ENCODE data around the gene LGALS4. TPM values are rescaled to one million over a fixed set of nuclear protein-coding genes. Genes with fewer than 3 reads are reported as not detected.

LGALS4 gene
- total RNA-seq, 2 experiments from 2014 or later = 0.59 to 1.1 TPM

DNA sequence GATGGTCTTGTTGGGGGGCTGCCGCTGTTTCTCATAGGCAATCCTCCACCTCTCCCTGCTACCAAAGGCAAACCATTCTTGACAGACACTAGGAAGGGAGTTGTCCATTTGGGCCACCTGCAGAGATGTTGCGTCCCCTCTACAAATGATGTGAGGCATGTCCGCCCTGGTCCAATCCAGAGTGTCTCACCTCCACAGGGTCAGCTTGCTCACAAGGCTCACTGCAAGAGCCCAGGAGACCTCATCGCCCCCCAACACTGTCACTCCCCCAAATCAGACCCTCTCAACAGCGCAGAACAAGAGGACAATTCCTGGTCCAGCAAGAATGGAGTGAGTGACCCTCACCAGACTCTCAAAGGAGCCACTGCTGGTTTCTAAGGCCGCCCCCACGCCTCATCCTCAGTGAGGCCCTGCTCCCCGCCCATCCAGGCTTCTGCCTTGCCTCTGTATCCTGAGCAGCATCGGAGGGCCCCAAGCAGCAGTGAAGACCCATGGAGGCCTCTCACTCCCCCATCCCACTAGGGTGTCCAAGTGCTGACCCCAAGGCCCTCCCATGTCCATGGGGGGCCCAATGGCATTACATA is 30.5 kb upstream of the LGALS4 start:
- ATAC-seq = no peak
- H3K27ac Mint-ChIP-seq = peak overlapping the region; percentile 98

DNA sequence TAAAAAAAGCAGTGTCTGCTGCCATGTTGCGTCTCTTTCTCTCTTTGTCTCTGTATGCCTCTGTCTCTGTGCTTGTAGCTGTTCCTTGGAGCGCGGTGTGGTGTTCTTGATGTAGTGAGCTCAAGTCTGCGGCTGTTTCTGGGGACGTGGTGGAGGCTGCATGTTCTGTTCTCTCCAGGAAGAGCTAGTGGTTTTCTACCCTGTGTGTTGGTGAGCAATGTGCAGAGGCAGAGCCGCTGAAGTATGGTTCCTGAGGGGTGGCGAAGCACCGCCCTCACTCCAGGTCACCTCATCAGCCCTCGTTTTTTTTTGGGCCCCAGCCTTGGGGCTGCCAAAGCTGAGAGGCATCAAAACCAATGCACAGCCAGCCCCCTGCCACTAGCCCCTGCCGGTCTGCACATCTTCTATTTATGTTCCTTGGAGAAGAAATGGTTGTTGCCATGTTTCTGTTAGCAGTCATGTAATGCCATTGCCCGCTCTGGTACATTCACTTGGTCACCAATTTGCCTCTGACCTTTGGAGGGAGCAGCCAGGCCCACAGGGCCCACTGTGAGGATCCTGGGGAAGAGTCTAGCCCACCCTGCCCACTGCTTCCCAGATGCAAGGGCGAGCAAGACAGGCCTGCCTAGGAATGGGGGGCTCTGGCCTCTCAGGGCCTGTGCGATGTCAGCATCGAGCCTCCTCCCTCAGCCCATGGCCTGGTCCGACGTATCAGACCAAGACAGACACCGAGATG is 29.9 kb upstream of the LGALS4 start:
- Mint-ChIP-seq H3K9me3 (ENCODE audit: low read depth) (no peaks in the 10 kb centered on the region), H3K4me3 (peak overlapping the region; percentile 65), H3K36me3 (ENCODE audit: low read depth) (peaks cover 97% of the 10 kb centered on the region), H3K4me1 (peaks cover 91% of the 10 kb centered on the region), H3K27ac (peak overlapping the region; percentile 98), H3K27me3 (no peaks in the 10 kb centered on the region)
- ChIA-PET POLR2A (interaction anchor here (0.5 to 1.4 kb wide), 8 partner anchors 8 to 435 kb away, joined by 3 to 17 read pairs (median 4); partner anchors contain the start of genes ECH1 and NFKBIB), CTCF (interaction anchor here (0.7 to 1.2 kb wide), 4 partner anchors 11 to 110 kb away, joined by 3 to 5 read pairs (median 4); partner anchors contain the start of gene ECH1)
- peak; percentile 76 for ATAC-seq
- DNase-seq = peak; percentile 80
- intact Hi-C loops (cut with DNase I, micrococcal nuclease) = loop anchor here in 1 of 2 experiments (5.0 kb wide), 1 partner anchor 110 kb away; no protein-coding TSS in a partner anchor

More for the DNA sequence above, 30.5 kb upstream of the LGALS4 start:
- POLR2A ChIA-PET = interaction anchor here (1.0 to 1.4 kb wide), 2 partner anchors 9 to 57 kb away, joined by 4 to 9 read pairs; partner anchors contain the start of gene NFKBIB
- Mint-ChIP-seq H3K36me3 (ENCODE audit: low read depth) (peaks cover 97% of the 10 kb centered on the region), H3K4me1 (peaks cover 96% of the 10 kb centered on the region), H3K27me3 (no peaks in the 10 kb centered on the region), H3K4me3 (peak overlapping the region; percentile 65), H3K9me3 (ENCODE audit: low read depth) (no peaks in the 10 kb centered on the region)
- intact Hi-C loops (cut with DNase I, micrococcal nuclease) = loop anchor here in 1 of 2 experiments (5.0 kb wide), 1 partner anchor 111 kb away; no protein-coding TSS in a partner anchor
- DNase-seq = no peak
- CTCF ChIA-PET = no interaction called here

DNA sequence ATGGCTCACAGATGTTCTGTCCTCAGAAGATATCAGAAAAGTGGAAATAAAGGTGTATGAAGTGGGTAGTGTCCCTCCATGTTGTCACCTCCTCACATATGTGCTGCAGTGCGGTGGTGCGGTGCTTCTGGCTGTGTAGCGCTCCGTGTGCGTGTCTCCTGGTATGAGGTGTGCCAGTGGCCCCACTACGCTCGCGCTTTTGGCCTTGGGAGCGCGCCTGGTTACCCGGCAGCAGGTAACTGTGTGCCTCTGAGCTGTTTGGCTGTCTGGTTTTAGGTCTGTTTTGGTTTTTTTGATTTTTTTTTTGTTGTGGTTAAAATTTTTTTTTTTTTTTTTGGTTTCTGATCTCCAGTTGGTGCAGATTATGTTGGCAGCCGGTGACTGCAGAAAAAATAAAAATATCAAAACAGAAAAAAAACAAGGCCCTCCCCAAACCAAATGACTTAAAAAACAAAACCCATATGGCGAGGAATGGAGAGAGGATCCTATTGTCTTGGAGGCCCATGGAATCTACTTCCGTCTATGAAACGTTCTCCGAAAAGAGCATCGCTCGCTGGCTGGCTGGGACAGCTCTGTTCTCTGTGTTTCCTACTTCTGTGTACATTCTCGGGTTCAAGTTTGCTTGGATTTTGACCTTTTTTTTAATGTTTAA is 29.2 kb upstream of the LGALS4 start:
- H3K27me3 Mint-ChIP-seq = no peaks in the 10 kb centered on the region
- H3K4me1 Mint-ChIP-seq = peaks cover 86% of the 10 kb centered on the region
- peaks cover 97% of the 10 kb centered on the region for H3K36me3 Mint-ChIP-seq (ENCODE audit: low read depth)
- H3K4me3 Mint-ChIP-seq = peak overlapping the region; percentile 65
- ChIA-PET CTCF (interaction anchor here (0.7 to 1.2 kb wide), 4 partner anchors 10 to 109 kb away, joined by 3 to 5 read pairs (median 4); partner anchors contain the start of gene ECH1), POLR2A (interaction anchor here (0.5 to 1.4 kb wide), 11 partner anchors 8 to 589 kb away, joined by 3 to 17 read pairs (median 4); partner anchors contain the start of genes ECH1 and NFKBIB)
- ATAC-seq (no peak), DNase-seq (peak; percentile 67)
- intact Hi-C loops (cut with DNase I, micrococcal nuclease) = loop anchor here in 1 of 2 experiments (5.0 kb wide), 1 partner anchor 110 kb away; no protein-coding TSS in a partner anchor
- peak overlapping the region; percentile 98 for H3K27ac Mint-ChIP-seq
- H3K9me3 Mint-ChIP-seq (ENCODE audit: low read depth) = no peaks in the 10 kb centered on the region

DNA sequence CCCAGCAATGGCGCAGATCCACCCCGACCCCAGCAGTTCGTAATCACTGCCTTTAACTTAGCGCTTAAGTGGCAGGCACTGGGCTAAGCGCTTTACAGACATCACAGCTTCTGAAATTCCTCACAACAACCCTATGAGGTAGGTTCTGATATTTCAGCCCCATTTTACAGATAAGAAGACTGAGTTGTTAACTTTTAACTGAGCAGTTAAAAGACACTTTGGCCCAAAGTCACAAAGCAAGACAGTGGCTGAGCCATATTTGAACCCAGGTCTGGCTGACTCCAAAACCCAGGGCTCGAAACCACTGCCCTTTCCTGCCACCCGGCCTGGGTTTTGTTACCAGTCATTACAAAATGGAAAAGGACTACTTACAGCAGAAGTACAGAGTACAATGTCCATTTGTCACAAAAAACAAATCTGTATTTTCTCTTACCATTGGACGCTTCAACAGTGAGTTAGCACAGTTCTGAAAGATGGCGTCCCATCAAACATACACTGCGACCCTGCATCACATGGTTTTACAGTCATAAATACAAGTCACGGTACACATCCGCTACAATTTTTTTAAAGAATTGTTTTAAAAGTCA is 28.5 kb upstream of the LGALS4 start:
- CTCF ChIA-PET = interaction anchor here (0.7 kb wide), 1 partner anchor 932 kb away, joined by 3 read pairs; no protein-coding TSS in a partner anchor
- peaks cover 83% of the 10 kb centered on the region for H3K4me1 Mint-ChIP-seq
- H3K9me3 Mint-ChIP-seq (ENCODE audit: low read depth) = no peaks in the 10 kb centered on the region
- H3K4me3 Mint-ChIP-seq = peak overlapping the region; percentile 65
- H3K27ac Mint-ChIP-seq = peak overlapping the region; percentile 98
- POLR2A ChIA-PET = interaction anchor here (0.6 to 1.9 kb wide), 6 partner anchors 8 to 590 kb away, joined by 3 to 17 read pairs (median 4); partner anchors contain the start of gene ECH1
- intact Hi-C loops (cut with DNase I, micrococcal nuclease) = loop anchor here in 1 of 2 experiments (5.0 kb wide), 1 partner anchor 109 kb away; no protein-coding TSS in a partner anchor
- H3K27me3 Mint-ChIP-seq = no peaks in the 10 kb centered on the region
- no peak for DNase-seq
- no peak for ATAC-seq
- peaks cover 99% of the 10 kb centered on the region for H3K36me3 Mint-ChIP-seq (ENCODE audit: low read depth)

DNA sequence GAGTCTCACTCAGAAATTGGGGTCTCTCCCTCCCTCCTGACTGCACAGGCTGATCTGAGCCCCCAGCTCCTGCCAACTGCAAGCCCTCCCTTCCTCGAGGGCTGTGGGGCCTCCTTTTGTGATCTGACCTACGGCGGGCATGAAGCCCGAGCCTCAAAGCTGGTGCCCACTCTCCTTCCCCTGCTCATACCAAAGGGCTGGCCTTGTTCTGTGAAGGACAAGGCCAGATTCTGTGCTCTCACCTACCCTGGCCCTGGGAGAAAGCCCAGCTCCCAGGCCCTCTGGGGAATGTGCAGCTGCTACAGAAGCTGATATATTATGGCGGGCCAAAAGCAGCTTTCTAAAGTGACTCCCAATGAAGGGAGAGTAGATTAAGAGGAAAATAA is 27.8 kb upstream of the LGALS4 start:
- peaks cover 97% of the 10 kb centered on the region for H3K36me3 Mint-ChIP-seq (ENCODE audit: low read depth)
- ATAC-seq = no peak
- peak overlapping the region; percentile 98 for H3K27ac Mint-ChIP-seq
- no peaks in the 10 kb centered on the region for H3K9me3 Mint-ChIP-seq (ENCODE audit: low read depth)
- peaks cover 76% of the 10 kb centered on the region for H3K4me1 Mint-ChIP-seq
- ChIA-PET POLR2A (interaction anchor here (0.9 to 1.9 kb wide), 4 partner anchors 8 to 71 kb away, joined by 3 to 11 read pairs (median 5); partner anchors contain the start of gene ECH1), CTCF (interaction anchor here (0.6 to 0.7 kb wide), 2 partner anchors 71 to 932 kb away, joined by 3 read pairs; no protein-coding TSS in a partner anchor)
- H3K4me3 Mint-ChIP-seq = no peak overlapping the region
- intact Hi-C loops (cut with DNase I, micrococcal nuclease) = loop anchor here in 1 of 2 experiments (5.0 kb wide), 1 partner anchor 108 kb away; no protein-coding TSS in a partner anchor
- no peak for DNase-seq
- no peaks in the 10 kb centered on the region for H3K27me3 Mint-ChIP-seq

DNA sequence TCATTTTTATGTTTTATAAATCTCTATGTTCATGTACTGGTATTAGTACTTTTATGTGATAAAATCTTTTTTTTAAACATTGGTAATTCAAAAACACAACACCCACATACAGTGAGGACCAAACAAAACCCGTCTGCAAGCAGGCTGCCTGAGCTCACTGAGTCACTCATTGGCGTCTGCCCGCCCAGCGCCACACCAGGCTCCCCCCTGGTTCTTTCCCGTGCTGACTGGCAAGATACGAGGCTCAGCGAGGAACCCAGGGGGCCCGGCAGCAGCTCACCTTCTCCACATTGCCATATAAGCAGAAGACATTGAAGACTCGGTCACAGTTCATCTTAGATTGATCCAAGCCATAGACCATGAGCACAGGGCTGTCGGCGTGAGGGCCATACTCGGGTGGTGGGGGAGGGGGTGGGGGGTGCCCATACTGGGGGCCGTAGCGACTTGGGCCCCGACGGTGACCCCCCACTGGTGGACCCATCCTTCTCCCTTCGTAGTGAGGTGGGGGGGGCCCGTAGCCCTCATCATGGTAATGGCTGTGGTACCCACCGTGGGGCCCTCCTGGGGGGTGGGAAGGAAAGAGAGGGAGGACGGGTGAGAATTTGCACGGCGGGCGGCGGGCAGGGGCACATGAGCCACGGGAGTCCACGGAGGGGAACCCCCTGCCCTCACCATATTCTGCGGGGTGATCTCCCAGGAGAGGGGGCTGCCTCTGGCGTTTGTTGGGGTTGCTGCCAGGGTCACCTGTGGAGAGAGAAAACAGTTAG is 27.3 kb upstream of the LGALS4 start:
- H3K4me1 Mint-ChIP-seq = peaks cover 70% of the 10 kb centered on the region
- ChIA-PET CTCF (interaction anchor here (0.6 to 1.3 kb wide), 4 partner anchors 26 to 933 kb away, joined by 3 to 4 read pairs (median 4); no protein-coding TSS in a partner anchor), POLR2A (interaction anchor here (0.5 to 1.9 kb wide), 5 partner anchors 8 to 457 kb away, joined by 3 to 11 read pairs (median 5); partner anchors contain the start of gene ECH1)
- H3K27ac Mint-ChIP-seq = peak overlapping the region; percentile 98
- ATAC-seq = no peak
- no peaks in the 10 kb centered on the region for H3K27me3 Mint-ChIP-seq
- H3K9me3 Mint-ChIP-seq (ENCODE audit: low read depth) = no peaks in the 10 kb centered on the region
- H3K36me3 Mint-ChIP-seq (ENCODE audit: low read depth) = peaks cover 95% of the 10 kb centered on the region
- intact Hi-C loops (cut with DNase I, micrococcal nuclease) = loop anchor here (2.0 to 5.0 kb wide), 2 partner anchors 103 to 108 kb away; no protein-coding TSS in a partner anchor
- DNase-seq = peak; percentile 46
- no peak overlapping the region for H3K4me3 Mint-ChIP-seq

DNA sequence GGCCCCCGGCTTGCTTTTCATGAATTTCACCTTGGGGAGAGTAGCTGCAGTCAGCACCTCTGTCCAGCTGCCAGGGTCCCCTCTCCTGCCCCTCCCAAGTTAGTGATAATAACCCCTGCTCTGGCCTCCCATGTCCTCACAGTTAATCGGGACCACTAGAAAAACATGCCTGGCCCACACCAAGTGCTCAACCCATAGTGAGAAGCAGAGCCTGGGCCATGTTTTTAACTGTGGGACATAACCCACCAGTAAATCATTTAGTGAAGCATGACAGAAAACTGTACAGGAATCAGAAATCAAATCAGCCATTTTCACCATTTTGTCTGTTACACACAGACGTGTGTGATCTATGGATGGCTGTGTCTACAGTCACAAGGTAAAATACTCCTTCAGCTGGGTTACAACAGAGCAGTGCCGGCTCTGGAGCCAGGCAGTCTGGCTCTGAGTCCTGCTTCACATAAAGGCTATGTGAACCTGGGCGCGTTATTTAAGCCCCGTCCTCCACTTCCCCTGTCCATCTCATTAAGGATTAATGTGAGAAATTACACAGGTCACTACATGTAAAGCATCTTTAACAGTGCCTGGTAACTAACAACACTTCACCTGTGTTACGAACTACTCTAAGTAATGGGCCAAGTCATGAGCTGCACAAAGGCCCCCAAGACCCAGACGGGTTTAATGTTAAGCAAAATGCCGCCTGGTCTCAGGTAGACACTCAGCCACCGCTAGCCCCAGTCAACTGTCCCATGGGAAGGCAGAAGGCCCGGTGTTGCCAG is 26.4 kb upstream of the LGALS4 start:
- intact Hi-C loops (cut with DNase I, micrococcal nuclease) = loop anchor here in 1 of 2 experiments (1.0 to 2.0 kb wide), 2 partner anchors 102 to 110 kb away; no protein-coding TSS in a partner anchor
- Mint-ChIP-seq H3K4me3 (peak overlapping the region; percentile 9), H3K27ac (peak overlapping the region; percentile 86), H3K27me3 (no peaks in the 10 kb centered on the region), H3K4me1 (peaks cover 62% of the 10 kb centered on the region), H3K9me3 (ENCODE audit: low read depth) (no peaks in the 10 kb centered on the region), H3K36me3 (ENCODE audit: low read depth) (peaks cover 91% of the 10 kb centered on the region)
- ATAC-seq (no peak), DNase-seq (no peak)
- CTCF ChIA-PET = interaction anchor here (0.7 to 1.3 kb wide), 4 partner anchors 10 to 49 kb away, joined by 3 to 6 read pairs (median 4); no protein-coding TSS in a partner anchor
- POLR2A ChIA-PET = interaction anchor here (0.5 to 1.9 kb wide), 8 partner anchors 8 to 458 kb away, joined by 3 to 11 read pairs (median 6); partner anchors contain the start of genes HNRNPL and NFKBIB

DNA sequence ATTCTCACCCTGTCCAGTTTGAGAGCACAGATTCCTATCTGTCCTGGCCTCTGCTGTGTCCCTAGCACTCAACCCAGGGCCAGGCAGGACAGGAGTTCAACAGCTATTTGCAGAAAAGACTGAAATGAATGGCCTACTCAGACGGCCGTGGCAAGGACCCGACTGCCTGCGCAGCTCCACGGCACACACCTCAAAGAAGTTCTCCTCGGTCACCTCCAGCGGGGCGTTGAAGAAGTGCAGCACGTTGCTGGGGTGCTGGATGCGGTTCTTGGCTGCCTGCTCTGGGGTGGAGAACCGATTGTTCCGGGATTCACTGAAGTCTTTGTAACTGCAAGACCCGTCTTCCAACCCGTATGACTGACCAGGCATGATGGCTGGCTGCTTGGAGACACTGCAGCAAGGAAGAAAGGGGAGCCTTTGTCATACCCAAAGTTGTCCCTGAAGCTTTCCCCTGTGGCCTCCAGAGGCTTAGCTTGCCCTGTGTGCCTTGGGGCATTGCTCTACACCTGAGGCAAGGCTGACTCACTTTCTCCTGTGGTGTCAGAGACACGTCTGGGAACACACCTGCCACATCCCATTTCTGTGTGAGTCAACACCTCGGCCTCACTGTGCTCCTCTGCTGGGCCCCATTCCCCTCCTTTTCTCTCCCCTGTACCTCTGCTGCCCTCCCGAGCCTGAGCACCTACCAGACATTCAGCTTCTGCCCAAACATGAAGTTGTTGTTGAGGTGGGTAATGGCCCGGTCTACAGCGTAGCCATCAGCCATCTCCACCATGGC is 25.7 kb upstream of the LGALS4 start:
- DNase-seq = peak; percentile 89

More for the DNA sequence above, 25.7 kb upstream of the LGALS4 start:
- H3K27ac Mint-ChIP-seq = peak overlapping the region; percentile 86
- POLR2A ChIA-PET = interaction anchor here (0.5 to 1.6 kb wide), 9 partner anchors 9 to 103 kb away, joined by 3 to 7 read pairs (median 4); partner anchors contain the start of genes HNRNPL and NFKBIB
- peaks cover 83% of the 10 kb centered on the region for H3K36me3 Mint-ChIP-seq (ENCODE audit: low read depth)
- peaks cover 55% of the 10 kb centered on the region for H3K4me1 Mint-ChIP-seq
- H3K27me3 Mint-ChIP-seq = no peaks in the 10 kb centered on the region
- H3K4me3 Mint-ChIP-seq = peak overlapping the region; percentile 9
- H3K9me3 Mint-ChIP-seq (ENCODE audit: low read depth) = no peaks in the 10 kb centered on the region
- intact Hi-C loops (cut with DNase I, micrococcal nuclease) = loop anchor here in 1 of 2 experiments (1.0 to 2.0 kb wide), 2 partner anchors 102 to 109 kb away; no protein-coding TSS in a partner anchor
- ATAC-seq = peak; percentile 83
- CTCF ChIA-PET = interaction anchor here (0.6 to 1.3 kb wide), 6 partner anchors 11 to 108 kb away, joined by 3 to 6 read pairs (median 4); no protein-coding TSS in a partner anchor
